Lower leg skin (tissue), 4 donors: ENCODE measurements around the gene MEIKIN. TPM values are rescaled to one million over a fixed set of nuclear protein-coding genes. Genes with fewer than 3 reads are reported as not detected.
A peak's percentile ranks its signal among the peaks of the same experiment; 100 is the strongest.

Source experiments
- DNase-seq, 2 donors: peaks; one replicate each; pipeline ENCODE4 v3.0.0-alpha.2; 2019; ENCODE audit warnings: low spot score in 2 of 2
- H3K4me3 ChIP-seq: fragments of 200-600 bp; sonication (generic); 2 replicates; pipeline ENCODE4 v1.5.1; 2017; ENCODE audit warnings: mild to moderate bottlenecking, low read depth; ENCODE audit not compliant: poor library complexity, severe bottlenecking
- POLR2A ChIP-seq, 2 donors: fragments of 450-650 bp; IDR thresholded peaks; one replicate each; pipeline ENCODE4 v1.6.1; 2016 to 2017; ENCODE audit warnings: antibody characterized with exemption in 2 of 2, mild to moderate bottlenecking in 1 of 2, moderate library complexity in 1 of 2
- WGBS, 2 donors: methylation state at CpG; one replicate each; pipeline ENCODE4 v1.1.5; 2018; 5-methylcytosine and 5-hydroxymethylcytosine counted together
- intact Hi-C: fragments of 100-400 bp; cut with DNase I; formaldehyde crosslinking; loops from one replicate; pipeline ENCODE4 v1.15.0; 2023; ENCODE audit warnings: low total_unique reads
- total RNA-seq, 4 donors: library from RNA; depleted of rRNA; stranded (reverse); fragments of >200 nt; gene quantifications; one replicate each; pipeline ENCODE4 v1.1.0, GENCODE V29; 2016
- TF ChIP-seq, protein P1 (sequence below), 3 donors: fragments of 450-650 bp; IDR thresholded peaks; one replicate each; pipeline ENCODE4 v1.5.1; 2016; ENCODE audit warnings: antibody characterized with exemption in 3 of 3, mild to moderate bottlenecking in 3 of 3, moderate library complexity in 2 of 3

Gene MEIKIN
- total RNA-seq, 4 donors from 2014 or later: not detected

DNA sequence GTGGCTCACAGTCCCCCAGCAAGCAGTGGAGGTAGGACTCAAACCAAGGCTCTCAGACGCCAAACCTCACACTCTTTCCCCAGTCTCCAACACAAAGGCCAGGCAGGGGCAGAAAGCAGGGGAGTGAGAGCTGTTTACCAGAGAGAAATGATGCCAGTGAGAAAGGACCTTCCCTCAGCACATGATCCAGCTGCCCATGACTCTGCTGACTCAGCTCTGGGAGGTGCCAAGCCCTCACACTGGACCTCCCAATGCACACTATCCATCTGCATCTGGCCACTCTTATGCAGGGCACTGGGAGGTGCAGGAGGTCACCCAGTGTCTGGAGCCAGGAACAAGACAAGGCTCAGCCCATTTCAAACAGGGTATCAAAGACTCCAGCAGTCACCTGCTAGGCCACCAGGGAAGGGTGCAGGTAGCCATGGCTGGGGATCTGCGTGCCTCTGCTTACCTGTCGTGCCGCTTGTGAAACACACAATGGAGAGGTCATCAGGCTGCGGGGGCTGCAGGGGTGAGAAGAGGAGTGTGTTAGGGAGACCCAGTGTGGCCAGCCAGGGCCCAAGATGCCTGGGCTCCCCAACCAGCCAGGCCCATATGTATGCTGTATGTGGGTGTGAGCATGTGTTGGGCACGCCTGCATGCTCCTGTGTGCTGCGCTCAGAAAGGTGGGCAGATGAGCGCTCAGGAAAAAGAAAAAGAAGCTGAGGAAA is 39.6 kb upstream of the MEIKIN start:
- intact Hi-C loops: no loop called here
- WGBS, 2 donors: 95 to 98% methylated on average over 8 of the region's 8 CpGs
- no peak overlapping the region for H3K4me3 ChIP-seq
- TF ChIP-seq, protein P1, sequence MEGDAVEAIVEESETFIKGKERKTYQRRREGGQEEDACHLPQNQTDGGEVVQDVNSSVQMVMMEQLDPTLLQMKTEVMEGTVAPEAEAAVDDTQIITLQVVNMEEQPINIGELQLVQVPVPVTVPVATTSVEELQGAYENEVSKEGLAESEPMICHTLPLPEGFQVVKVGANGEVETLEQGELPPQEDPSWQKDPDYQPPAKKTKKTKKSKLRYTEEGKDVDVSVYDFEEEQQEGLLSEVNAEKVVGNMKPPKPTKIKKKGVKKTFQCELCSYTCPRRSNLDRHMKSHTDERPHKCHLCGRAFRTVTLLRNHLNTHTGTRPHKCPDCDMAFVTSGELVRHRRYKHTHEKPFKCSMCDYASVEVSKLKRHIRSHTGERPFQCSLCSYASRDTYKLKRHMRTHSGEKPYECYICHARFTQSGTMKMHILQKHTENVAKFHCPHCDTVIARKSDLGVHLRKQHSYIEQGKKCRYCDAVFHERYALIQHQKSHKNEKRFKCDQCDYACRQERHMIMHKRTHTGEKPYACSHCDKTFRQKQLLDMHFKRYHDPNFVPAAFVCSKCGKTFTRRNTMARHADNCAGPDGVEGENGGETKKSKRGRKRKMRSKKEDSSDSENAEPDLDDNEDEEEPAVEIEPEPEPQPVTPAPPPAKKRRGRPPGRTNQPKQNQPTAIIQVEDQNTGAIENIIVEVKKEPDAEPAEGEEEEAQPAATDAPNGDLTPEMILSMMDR (IDR thresholded peaks at IDR 0.05): no peak
- TF ChIP-seq POLR2A (IDR thresholded peaks at IDR 0.05): no peak
- no peak for DNase-seq

DNA sequence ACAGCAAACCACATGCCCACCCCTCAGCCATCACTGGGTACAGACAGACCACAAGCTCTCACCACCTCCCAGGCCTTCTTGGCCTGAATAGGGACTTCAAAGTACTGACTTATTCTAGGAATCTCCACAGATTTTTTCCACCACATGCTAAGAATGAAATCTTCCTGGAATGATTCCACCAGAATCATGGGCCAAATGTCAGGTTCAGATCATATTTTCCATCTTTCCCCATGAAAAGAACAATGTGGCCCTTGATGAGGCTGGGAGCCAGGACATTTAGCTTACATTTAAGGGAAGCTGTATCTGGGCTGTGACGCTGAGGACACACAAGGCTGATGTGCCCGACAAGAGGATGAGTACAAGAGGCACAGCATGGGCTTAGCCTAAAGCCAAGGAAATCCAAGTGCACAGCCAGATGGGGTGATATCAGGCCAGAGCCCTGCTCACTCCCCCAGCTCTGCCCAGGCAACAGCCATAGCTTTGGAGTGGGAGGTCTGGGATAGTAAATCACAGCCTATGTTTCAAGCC is 37.8 kb upstream of the MEIKIN start:
- peak in 1 of 2 donors; percentile 36 for DNase-seq
- TF ChIP-seq POLR2A (IDR thresholded peaks at IDR 0.05): no peak
- TF ChIP-seq, protein P1 (IDR thresholded peaks at IDR 0.05): no peak
- H3K4me3 ChIP-seq: no peak overlapping the region
- intact Hi-C loops: no loop called here
- WGBS, 2 donors: 39 to 55% methylated on average over 2 of the region's 2 CpGs

DNA sequence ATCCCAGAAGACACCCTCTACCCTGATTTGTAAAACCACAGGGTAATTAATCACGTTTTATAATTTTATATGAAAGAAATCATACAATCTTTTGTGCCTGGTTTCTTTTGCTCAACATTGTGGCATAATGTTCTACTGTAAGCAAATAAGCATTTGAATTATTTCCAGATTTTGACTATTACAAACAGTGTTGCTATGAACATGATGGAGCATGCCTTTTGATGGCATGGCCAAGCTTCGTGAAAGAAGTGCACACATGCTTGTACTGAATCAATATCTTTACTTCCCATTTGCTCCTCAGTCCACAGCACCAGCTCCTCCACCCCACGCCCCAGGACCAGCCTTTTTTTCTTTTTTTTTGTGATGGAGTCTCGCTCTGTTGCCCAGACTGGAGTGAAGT is 36.1 kb upstream of the MEIKIN start:
- 37 to 44% methylated on average over 4 of the region's 4 CpGs for WGBS, 2 donors
- DNase-seq: peak in 1 of 2 donors; percentile 28
- intact Hi-C loops: no loop called here
- no peak overlapping the region for H3K4me3 ChIP-seq
- no peak for TF ChIP-seq POLR2A (IDR thresholded peaks at IDR 0.05)
- TF ChIP-seq, protein P1 (IDR thresholded peaks at IDR 0.05): no peak

DNA sequence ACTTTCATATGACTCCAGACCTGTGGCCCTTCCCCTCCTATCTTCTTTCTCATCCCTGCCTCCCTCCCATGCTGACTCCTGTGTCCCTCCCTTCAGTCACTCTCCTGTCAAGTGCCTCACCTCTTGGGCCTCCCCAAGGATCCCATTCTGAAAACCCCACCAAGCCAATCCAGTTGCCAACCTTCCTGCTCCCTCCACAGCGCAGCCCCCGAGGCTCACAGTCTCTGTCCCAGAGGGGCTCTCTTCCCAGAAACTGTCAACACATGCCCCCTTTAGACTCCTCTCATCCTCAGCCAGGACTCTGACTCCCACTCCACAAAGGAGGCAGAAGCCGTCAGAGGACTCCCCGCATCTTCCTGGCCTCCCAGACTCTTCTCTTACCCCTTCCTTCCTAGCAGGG is 35.2 kb upstream of the MEIKIN start:
- 81 to 87% methylated on average over 4 of the region's 4 CpGs for WGBS, 2 donors
- no peak for TF ChIP-seq POLR2A (IDR thresholded peaks at IDR 0.05)
- TF ChIP-seq, protein P1 (IDR thresholded peaks at IDR 0.05): no peak
- intact Hi-C loops: no loop called here
- no peak overlapping the region for H3K4me3 ChIP-seq
- peak in 1 of 2 donors; percentile 57 for DNase-seq

DNA sequence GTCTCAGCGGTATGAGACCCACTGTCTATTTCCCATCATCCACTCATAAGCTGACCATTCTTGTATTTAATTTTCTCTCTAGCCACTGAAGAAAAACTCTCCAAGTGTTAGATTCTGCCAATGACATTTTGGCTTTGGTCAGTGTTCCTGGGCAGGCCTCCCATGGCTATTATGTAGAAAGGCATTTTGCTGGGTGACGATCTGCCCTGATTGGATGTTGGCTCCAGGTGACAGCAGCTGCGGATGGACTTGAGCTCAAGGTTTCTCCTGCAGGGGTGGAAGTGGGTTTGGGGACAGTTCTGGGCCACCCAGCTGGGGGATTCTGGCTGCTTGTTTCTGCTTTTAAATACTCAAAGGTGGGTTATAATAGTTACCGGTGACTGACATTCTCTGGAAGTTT is 34.4 kb upstream of the MEIKIN start:
- DNase-seq: peak in 1 of 2 donors; percentile 58
- no peak overlapping the region for H3K4me3 ChIP-seq
- intact Hi-C loops: no loop called here
- 77 to 92% methylated on average over 4 of the region's 4 CpGs for WGBS, 2 donors
- TF ChIP-seq POLR2A (IDR thresholded peaks at IDR 0.05): no peak
- TF ChIP-seq, protein P1 (IDR thresholded peaks at IDR 0.05): no peak
